AML-193 (cell line): Measurements from ENCODE around the gene ABTB2.

Source experiments
- DNase-seq, 2 experiments: peaks; one replicate each; lab custom pipeline; 2025; lab: John Stamatoyannopoulos, UW

The ABTB2 gene

GRCh38 chr11:34105079-34105956 is 252.5 kb downstream of the ABTB2 start, which contains the start of gene NAT10:
NAT10 (plus strand) TSS chr11:34105629; CDS start chr11:34108226, 2,597 bp downstream.
- DNase-seq = peak; percentile 96 to 98

GRCh38 chr11:34104680-34105078 is 253.1 kb downstream of the ABTB2 start:
- DNase-seq = no peak
